Keratinocyte (primary cell): ENCODE results near the gene ZBTB9. TPM values are rescaled to one million over a fixed set of nuclear protein-coding genes. Genes with fewer than 3 reads are reported as not detected.

Source experiments
- DNase-seq: peaks from one replicate; pipeline ENCODE4 v3.0.0-alpha.2; 2011; ENCODE audit warnings: low read depth, missing footprints, low spot score
- FAIRE-seq: peaks from 2 replicates; lab custom pipeline; 2011; peaks lifted over from hg19 to GRCh38; lab: Jason Lieb, UNC
- H2AFZ ChIP-seq: 2 replicates; pipeline ENCODE4 v1.6.0; 2012; ENCODE audit warnings: low read length, control low read depth, inconsistent platforms; ENCODE audit not compliant: control insufficient read depth
- H3K27ac ChIP-seq: 2 replicates; pipeline ENCODE4 v1.5.1; 2011; ENCODE audit warnings: low read length; ENCODE audit not compliant: control insufficient read depth, insufficient read depth
- H3K27me3 ChIP-seq: 3 replicates; pipeline ENCODE4 v1.6.0; 2011; ENCODE audit warnings: low read length; ENCODE audit not compliant: control insufficient read depth, insufficient read depth; ENCODE audit errors: extremely low read depth
- H3K36me3 ChIP-seq, 2 experiments: 2 replicates in 1 of 2; 3 replicates in 1 of 2; pipeline ENCODE4 v1.5.1; 2011; ENCODE audit warnings: low read length in 2 of 2, mild to moderate bottlenecking in 1 of 2; ENCODE audit not compliant: control insufficient read depth in 2 of 2, insufficient read depth in 2 of 2; ENCODE audit errors: extremely low read depth in 1 of 2
- H3K4me1 ChIP-seq: 3 replicates; pipeline ENCODE4 v1.5.1; 2011; ENCODE audit warnings: low read length; ENCODE audit not compliant: control insufficient read depth, insufficient read depth; ENCODE audit errors: extremely low read depth
- H3K4me2 ChIP-seq: 3 replicates; pipeline ENCODE4 v1.6.0; 2011; ENCODE audit warnings: low read depth, low read length; ENCODE audit not compliant: control insufficient read depth, insufficient read depth; ENCODE audit errors: extremely low read depth
- H3K4me3 ChIP-seq, 3 experiments: fragments of 200-600 bp in 1 of 3; sonication (generic) in 1 of 3; 2 replicates in 2 of 3; 3 replicates in 1 of 3; pipeline ENCODE4 v1.5.1; 2011 to 2016; ENCODE audit warnings: low read length in 3 of 3, mild to moderate bottlenecking in 3 of 3, control low read depth in 2 of 3, inconsistent platforms in 1 of 3, low read depth in 1 of 3, mixed read lengths in 1 of 3, mixed run types in 1 of 3, moderate library complexity in 1 of 3; ENCODE audit not compliant: control insufficient read depth in 2 of 3, insufficient read depth in 2 of 3; ENCODE audit errors: extremely low read depth in 1 of 3
- H3K79me2 ChIP-seq: 2 replicates; pipeline ENCODE4 v1.6.0; 2012; ENCODE audit warnings: low read length; ENCODE audit not compliant: control insufficient read depth, insufficient read depth
- H3K9ac ChIP-seq: 3 replicates; pipeline ENCODE4 v1.6.0; 2011; ENCODE audit warnings: low read length; ENCODE audit not compliant: control insufficient read depth, insufficient read depth; ENCODE audit errors: extremely low read depth
- H3K9me1 ChIP-seq: 3 replicates; pipeline ENCODE4 v1.6.0; 2011; ENCODE audit warnings: low read length; ENCODE audit not compliant: control insufficient read depth, insufficient read depth; ENCODE audit errors: extremely low read depth
- H3K9me3 ChIP-seq: 2 replicates; pipeline ENCODE4 v1.5.1; 2012; ENCODE audit warnings: low read depth, low read length; ENCODE audit not compliant: control insufficient read depth
- H4K20me1 ChIP-seq: 3 replicates; pipeline ENCODE4 v1.6.0; 2011; ENCODE audit warnings: low read length; ENCODE audit not compliant: control insufficient read depth, insufficient read depth; ENCODE audit errors: extremely low read depth
- CTCF ChIP-seq, 3 experiments: IDR thresholded peaks in 1 of 3; conservative IDR thresholded peaks in 1 of 3; optimal IDR thresholded peaks in 1 of 3; 2 replicates in 2 of 3; 3 replicates in 1 of 3; pipeline versions ENCODE3 to v1.5.1; 2011; ENCODE audit warnings: low read length in 3 of 3, mild to moderate bottlenecking in 3 of 3, moderate library complexity in 2 of 3, control low read depth in 1 of 3, inconsistent platforms in 1 of 3; ENCODE audit not compliant: insufficient read depth in 2 of 3; ENCODE audit errors: extremely low read depth in 1 of 3
- EZH2 ChIP-seq: IDR thresholded peaks from one replicate; pipeline ENCODE4 v1.6.1; 2012; ENCODE audit warnings: inconsistent platforms, mild to moderate bottlenecking, low read length, moderate library complexity
- dilution Hi-C: fragments of 300-500 bp; cut with MboI; formaldehyde crosslinking; loops from one replicate; pipeline ENCODE4 v1.7.0; 2020; ENCODE audit warnings: low sequenced_read_pairs; ENCODE audit not compliant: extremely low pct_ligation_motif_present
- polyA plus RNA-seq, 5 experiments: library from polyadenylated mRNA; depleted of rRNA in 3 of 5; stranded (reverse) in 3 of 5; stranded (forward) in 1 of 5; unstranded in 1 of 5; fragments of >200 nt; gene quantifications; 1 replicate in 1 of 5; 2 replicates in 3 of 5; 3 replicates in 1 of 5; pipeline versions ENCODE4 v1.2.1 to v1.2.3, GENCODE V29; 2011 to 2012; ENCODE audit warnings: missing spikeins in 2 of 5, low read depth in 1 of 5, low replicate concordance in 1 of 5

ZBTB9 gene
- polyA plus RNA-seq, 1 donor (not counting 4 experiments of a cell fraction or from before 2014, with no cell fraction given), result 7.8 TPM

- DNase-seq (no peak), FAIRE-seq (no peak)
- no peaks in the 10 kb centered on the region for H4K20me1 ChIP-seq
- H2AFZ ChIP-seq, result no peak overlapping the region
- H3K4me1 ChIP-seq, result peaks cover 27% of the 10 kb centered on the region
- peaks cover 2% of the 10 kb centered on the region for H3K79me2 ChIP-seq
- no peaks in the 10 kb centered on the region for H3K9me3 ChIP-seq
- dilution Hi-C loops, result no loop called here
- TF ChIP-seq CTCF (optimal IDR thresholded peaks at IDR 0.05 in 1 of 3, IDR thresholded peaks at IDR 0.05 in 1 of 3, conservative IDR thresholded peaks at IDR 0.05 in 1 of 3; ENCODE audit: extremely low read depth in 1 of 3, insufficient read depth in 2 of 3, low read length in 3 of 3), result no peak
- TF ChIP-seq EZH2, result no peak
- no peak overlapping the region for H3K9ac ChIP-seq
- no peak overlapping the region for H3K4me3 ChIP-seq
- no peak overlapping the region for H3K4me2 ChIP-seq
- H3K36me3 ChIP-seq, result peaks cover 7 to 14% of the 10 kb centered on the region in 2 experiments
- no peak overlapping the region for H3K27ac ChIP-seq
- H3K9me1 ChIP-seq, result no peaks in the 10 kb centered on the region
- H3K27me3 ChIP-seq, result no peaks in the 10 kb centered on the region
These were observed 20.7 kb upstream of the ZBTB9 start for GRCh38 chr6:33433544-33434191.

DNA sequence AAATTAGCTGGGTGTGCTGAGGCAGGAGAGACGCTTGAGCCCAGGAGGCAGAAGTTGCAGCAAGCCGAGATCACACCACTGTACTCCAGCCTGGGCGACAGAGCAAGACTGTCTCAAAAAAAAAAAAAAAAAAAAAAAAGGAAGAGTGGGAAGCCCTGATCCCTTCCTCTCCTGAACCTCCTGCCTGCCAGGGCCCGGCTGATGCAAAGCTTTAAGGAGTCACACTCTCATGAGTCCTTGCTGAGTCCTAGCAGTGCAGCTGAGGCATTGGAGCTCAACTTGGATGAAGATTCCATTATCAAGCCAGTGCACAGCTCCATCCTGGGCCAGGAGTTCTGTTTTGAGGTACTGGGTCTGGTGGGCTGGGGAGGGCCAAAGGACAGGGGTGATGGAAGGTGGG, 19.4 kb upstream of the ZBTB9 start:
- DNase-seq, result no peak
- dilution Hi-C loops, result no loop called here
- H3K36me3 ChIP-seq, result peaks cover 7 to 14% of the 10 kb centered on the region in 2 experiments

More for the DNA sequence above, 19.4 kb upstream of the ZBTB9 start:
- Histone ChIP-seq H3K9me1 (no peaks in the 10 kb centered on the region), H3K27ac (no peak overlapping the region), H3K4me3 (no peak overlapping the region), H4K20me1 (no peaks in the 10 kb centered on the region), H3K27me3 (no peaks in the 10 kb centered on the region), H3K4me1 (peaks cover 14% of the 10 kb centered on the region), H3K4me2 (no peak overlapping the region), H3K9me3 (no peaks in the 10 kb centered on the region), H2AFZ (no peak overlapping the region), H3K79me2 (peaks cover 2% of the 10 kb centered on the region), H3K9ac (no peak overlapping the region)
- FAIRE-seq, result no peak
- TF ChIP-seq CTCF (optimal IDR thresholded peaks at IDR 0.05 in 1 of 3, IDR thresholded peaks at IDR 0.05 in 1 of 3, conservative IDR thresholded peaks at IDR 0.05 in 1 of 3; ENCODE audit: extremely low read depth in 1 of 3, insufficient read depth in 2 of 3, low read length in 3 of 3) (no peak), EZH2 (no peak)
